HFFc6 (cell line): ENCODE data around the gene CD6. TPM values are rescaled to one million over a fixed set of nuclear protein-coding genes. Genes with fewer than 3 reads are reported as not detected.

Experiments
- DNase-seq: peaks from one replicate; pipeline ENCODE4 v3.0.0-alpha.2; 2018
- H3K27ac Mint-ChIP-seq: 2 replicates; pipeline ENCODE4 v1.8.0; 2020; ENCODE audit warnings: mild to moderate bottlenecking, mixed read lengths
- H3K27me3 Mint-ChIP-seq: 2 replicates; pipeline ENCODE4 v1.8.0; 2021; ENCODE audit warnings: mild to moderate bottlenecking, moderate library complexity, mixed read lengths; ENCODE audit not compliant: insufficient read depth
- H3K36me3 Mint-ChIP-seq: 2 replicates; pipeline ENCODE4 v1.8.0; 2021; ENCODE audit warnings: low read depth, mixed read lengths
- H3K4me1 Mint-ChIP-seq: 2 replicates; pipeline ENCODE4 v1.8.0; 2020; ENCODE audit warnings: low read depth, mixed read lengths
- H3K4me3 Mint-ChIP-seq: 2 replicates; pipeline ENCODE4 v1.8.0; 2020; ENCODE audit warnings: mild to moderate bottlenecking, moderate library complexity, mixed read lengths
- H3K9me3 Mint-ChIP-seq: 2 replicates; pipeline ENCODE4 v1.8.0; 2020; ENCODE audit warnings: mild to moderate bottlenecking, mixed read lengths
- total RNA-seq, 6 experiments: library from RNA; stranded (reverse); fragmentation: NEBNext Ultra II Directional; extraction: Animal tissue kit (Norgen Biotek cat#: 25700); gene quantifications; 2 replicates in 1 of 6; 3 replicates in 5 of 6; pipeline ENCODE4 v1.2.3, GENCODE V29; 2021
- TF ChIP-seq, protein P1 (sequence below): fragments of 200-600 bp; sonication (generic); IDR thresholded peaks from 2 replicates; pipeline ENCODE4 v1.5.0; 2021; ENCODE audit warnings: antibody characterized with exemption, mild to moderate bottlenecking

Gene CD6
- total RNA-seq, 6 experiments from 2014 or later: not detected

DNA sequence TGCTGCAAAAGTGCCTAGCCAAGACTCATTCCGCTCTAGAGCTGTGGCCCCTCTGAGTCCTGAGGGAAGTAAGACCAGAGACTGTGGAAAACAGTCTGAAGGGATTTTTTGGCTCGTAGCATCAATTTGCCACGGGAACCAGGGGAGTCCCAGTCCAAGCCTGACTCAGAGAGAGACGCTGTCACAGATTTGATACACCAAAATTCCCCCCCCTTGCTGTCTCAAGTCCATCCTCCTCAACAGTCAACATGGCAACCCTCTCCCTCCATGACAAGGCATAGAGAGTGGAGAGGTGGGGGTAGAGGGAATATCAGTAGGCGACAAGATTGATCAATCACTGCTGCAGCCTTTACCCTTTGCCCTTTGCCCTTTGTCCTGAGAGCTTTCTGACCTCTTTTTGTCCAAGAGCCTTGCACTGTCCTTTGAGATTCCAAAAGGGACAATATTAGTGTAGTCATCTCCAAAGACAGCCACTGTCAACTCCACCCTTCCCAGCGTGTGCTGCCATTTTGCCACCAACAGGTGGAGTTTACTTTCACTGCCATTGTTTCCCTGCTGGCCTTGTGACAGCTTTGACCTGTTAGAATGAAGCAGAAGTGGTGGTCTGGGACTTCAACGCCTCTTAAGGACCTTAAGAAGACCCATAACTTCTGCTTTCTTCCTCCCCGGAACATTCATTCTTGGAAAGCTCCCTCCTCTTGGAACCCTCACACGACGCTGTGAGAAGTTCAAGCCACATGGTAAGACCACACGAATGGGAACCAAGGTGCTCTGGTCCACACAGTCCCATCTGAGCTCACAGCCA is 26.8 kb upstream of the CD6 start:
- DNase-seq: no peak
- H3K4me3 Mint-ChIP-seq: no peak overlapping the region
- no peaks in the 10 kb centered on the region; the same call in 1 of the 2 replicates for H3K36me3 Mint-ChIP-seq
- H3K27ac Mint-ChIP-seq: no peak overlapping the region
- no peaks in the 10 kb centered on the region for H3K4me1 Mint-ChIP-seq
- H3K9me3 Mint-ChIP-seq: no peaks in the 10 kb centered on the region
- H3K27me3 Mint-ChIP-seq: peaks cover 8% of the 10 kb centered on the region
- TF ChIP-seq, protein P1, sequence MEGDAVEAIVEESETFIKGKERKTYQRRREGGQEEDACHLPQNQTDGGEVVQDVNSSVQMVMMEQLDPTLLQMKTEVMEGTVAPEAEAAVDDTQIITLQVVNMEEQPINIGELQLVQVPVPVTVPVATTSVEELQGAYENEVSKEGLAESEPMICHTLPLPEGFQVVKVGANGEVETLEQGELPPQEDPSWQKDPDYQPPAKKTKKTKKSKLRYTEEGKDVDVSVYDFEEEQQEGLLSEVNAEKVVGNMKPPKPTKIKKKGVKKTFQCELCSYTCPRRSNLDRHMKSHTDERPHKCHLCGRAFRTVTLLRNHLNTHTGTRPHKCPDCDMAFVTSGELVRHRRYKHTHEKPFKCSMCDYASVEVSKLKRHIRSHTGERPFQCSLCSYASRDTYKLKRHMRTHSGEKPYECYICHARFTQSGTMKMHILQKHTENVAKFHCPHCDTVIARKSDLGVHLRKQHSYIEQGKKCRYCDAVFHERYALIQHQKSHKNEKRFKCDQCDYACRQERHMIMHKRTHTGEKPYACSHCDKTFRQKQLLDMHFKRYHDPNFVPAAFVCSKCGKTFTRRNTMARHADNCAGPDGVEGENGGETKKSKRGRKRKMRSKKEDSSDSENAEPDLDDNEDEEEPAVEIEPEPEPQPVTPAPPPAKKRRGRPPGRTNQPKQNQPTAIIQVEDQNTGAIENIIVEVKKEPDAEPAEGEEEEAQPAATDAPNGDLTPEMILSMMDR: peak; percentile 54

DNA sequence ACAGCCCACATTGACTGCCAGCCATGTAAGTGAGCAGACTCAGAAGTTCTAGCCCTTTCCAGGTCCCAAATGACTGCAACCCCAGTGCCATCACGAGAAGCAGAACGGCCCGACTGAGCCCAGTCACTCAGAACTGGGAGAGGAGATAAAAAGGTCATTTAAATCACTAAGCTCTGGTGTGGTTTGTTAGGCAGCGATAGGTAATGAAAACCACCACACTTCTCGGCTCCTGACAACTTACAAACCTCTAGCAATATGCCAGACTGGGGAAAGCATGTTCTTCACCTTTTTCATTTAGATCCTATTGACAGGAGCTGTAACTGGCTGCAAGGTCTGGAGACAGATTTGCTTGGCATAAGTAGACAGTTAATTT is 26.2 kb upstream of the CD6 start:
- TF ChIP-seq, protein P1: no peak
- Mint-ChIP-seq H3K9me3 (no peaks in the 10 kb centered on the region), H3K4me1 (no peaks in the 10 kb centered on the region), H3K4me3 (no peak overlapping the region), H3K27me3 (peaks cover 8% of the 10 kb centered on the region), H3K36me3 (no peaks in the 10 kb centered on the region; the same call in 1 of the 2 replicates), H3K27ac (no peak overlapping the region)
- DNase-seq: no peak

DNA sequence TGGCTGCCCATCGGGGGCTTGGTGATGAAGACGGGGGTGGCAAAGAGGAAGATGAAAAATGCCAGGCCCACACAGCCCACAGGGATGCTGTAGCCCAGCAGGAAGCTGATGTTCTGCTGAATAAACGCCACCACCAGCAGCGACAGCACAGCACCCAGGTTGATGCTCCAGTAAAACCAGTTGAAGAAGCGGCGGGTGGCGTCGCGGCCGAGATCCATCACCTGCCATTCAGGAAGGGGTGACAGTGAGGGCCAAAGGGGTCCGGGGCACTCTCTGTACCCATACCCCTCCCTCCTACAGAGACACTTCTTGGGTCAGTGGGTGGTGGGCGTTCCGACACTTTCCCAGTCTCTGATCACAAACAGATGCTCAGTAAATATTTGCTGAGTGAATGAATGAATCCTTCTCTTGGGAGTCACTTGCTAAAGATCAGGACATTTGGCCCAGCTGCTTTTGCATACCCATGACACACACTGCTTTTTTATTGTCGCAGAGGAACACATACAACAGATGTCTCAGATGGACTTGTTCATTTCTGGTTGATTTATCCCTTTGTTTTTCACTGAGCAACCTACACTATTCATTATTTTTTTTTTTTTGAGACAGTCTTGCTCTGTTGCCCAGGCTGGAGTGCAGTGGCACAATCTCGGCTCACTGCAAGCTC is 24.7 kb upstream of the CD6 start:
- DNase-seq: no peak
- Mint-ChIP-seq H3K9me3 (no peaks in the 10 kb centered on the region), H3K4me1 (no peaks in the 10 kb centered on the region), H3K27ac (no peak overlapping the region), H3K4me3 (no peak overlapping the region), H3K36me3 (no peaks in the 10 kb centered on the region; the same call in 1 of the 2 replicates), H3K27me3 (no peaks in the 10 kb centered on the region; the same call in 1 of the 2 replicates)
- TF ChIP-seq, protein P1: no peak

DNA sequence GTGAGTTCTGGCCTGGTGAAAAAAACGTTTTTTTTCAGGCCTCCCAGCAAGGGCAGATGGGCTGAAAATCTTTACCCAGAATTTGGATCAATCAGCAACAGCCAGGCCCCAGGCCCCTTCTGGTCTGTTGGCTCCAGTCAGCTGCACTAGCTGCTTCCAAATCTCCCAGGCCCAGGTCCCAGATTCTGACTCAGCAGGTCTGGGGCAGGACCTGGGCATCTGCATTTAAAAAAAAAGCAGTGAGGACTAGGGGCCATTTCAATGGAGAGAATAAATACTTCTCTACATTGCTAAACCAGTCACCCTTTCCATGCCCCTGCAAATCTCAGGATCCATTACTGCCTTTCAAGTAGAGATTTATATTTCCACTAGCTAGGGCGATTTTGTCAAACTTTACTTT is 23.8 kb upstream of the CD6 start:
- TF ChIP-seq, protein P1: no peak

DNA sequence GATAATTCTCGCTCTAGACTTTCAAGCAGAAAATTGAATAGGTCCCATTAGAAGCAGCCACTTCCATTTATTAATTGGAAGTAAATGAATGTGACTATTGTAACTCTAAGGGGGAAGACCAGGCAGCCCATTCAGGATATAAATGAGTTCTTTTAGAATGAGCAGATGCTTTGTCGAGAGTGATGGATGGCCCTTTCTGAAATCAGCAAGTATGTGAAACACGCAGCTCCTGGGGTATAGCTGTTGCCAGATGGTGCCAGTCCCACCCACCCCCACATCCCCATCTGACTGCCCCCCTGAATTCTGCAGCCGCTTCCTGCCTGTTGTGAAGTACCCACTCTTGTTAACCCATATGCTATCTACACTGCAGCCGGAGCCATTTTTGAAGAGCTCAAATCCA is 23.2 kb upstream of the CD6 start:
- Mint-ChIP-seq H3K4me1 (peaks cover 11% of the 10 kb centered on the region), H3K36me3 (no peaks in the 10 kb centered on the region; the same call in 1 of the 2 replicates), H3K27me3 (no peaks in the 10 kb centered on the region; the same call in 1 of the 2 replicates), H3K27ac (no peak overlapping the region), H3K4me3 (no peak overlapping the region), H3K9me3 (no peaks in the 10 kb centered on the region)
- TF ChIP-seq, protein P1: no peak
- DNase-seq: no peak

More for the DNA sequence above, 23.8 kb upstream of the CD6 start:
- H3K4me1 Mint-ChIP-seq: peaks cover 7% of the 10 kb centered on the region
- H3K9me3 Mint-ChIP-seq: no peaks in the 10 kb centered on the region
- no peak for DNase-seq
- H3K4me3 Mint-ChIP-seq: no peak overlapping the region
- H3K27ac Mint-ChIP-seq: no peak overlapping the region
- H3K27me3 Mint-ChIP-seq: no peaks in the 10 kb centered on the region; the same call in 1 of the 2 replicates
- no peaks in the 10 kb centered on the region; the same call in 1 of the 2 replicates for H3K36me3 Mint-ChIP-seq
